ENCODE data around the gene CAVIN1.

The CAVIN1 gene

GRCh38 chr17:42436391-42436790 lies 13.3 kb upstream of the CAVIN1 start:
- Histone ChIP-seq H3K27ac (ENCODE audit: extremely low read depth, low read depth, low read length) (no peak overlapping the region), H3K4me1 (ENCODE audit: control insufficient read depth, insufficient read depth, low read length) (no peaks in the 10 kb centered on the region; the same call in 1 of the 2 replicates), H3K36me3 (ENCODE audit: control insufficient read depth in 2 of 2, insufficient read depth in 1 of 2, low read length in 2 of 2) (no peaks in the 10 kb centered on the region), H3K9me3 (ENCODE audit: control insufficient read depth, insufficient read depth, low read depth, low read length) (no peaks in the 10 kb centered on the region), H3K4me3 (ENCODE audit: low read depth, low read length) (no peak overlapping the region)
- TF ChIP-seq YY1 (tag by site-specific recombination; IDR thresholded peaks at IDR 0.05) (no peak), KLF10 (tag by site-specific recombination; IDR thresholded peaks at IDR 0.05) (no peak), ZFHX2 (tag by site-specific recombination; conservative IDR thresholded peaks at IDR 0.05) (peak; percentile 53), ZNF184 (tag by site-specific recombination; IDR thresholded peaks at IDR 0.05) (no peak), ZNF747 (tag by site-specific recombination; IDR thresholded peaks at IDR 0.05) (no peak), ZNF670 (tag by site-specific recombination; IDR thresholded peaks at IDR 0.05; ENCODE audit: low read depth) (no peak), YY2 (tag by site-specific recombination; IDR thresholded peaks at IDR 0.05) (no peak), ZNF223 (tag by site-specific recombination; IDR thresholded peaks at IDR 0.05) (no peak), ZNF510 (tag by site-specific recombination; IDR thresholded peaks at IDR 0.05; ENCODE audit: insufficient replicate concordance) (no peak), BCL6B (tag by site-specific recombination; IDR thresholded peaks at IDR 0.05) (no peak), PRDM1 (tag by site-specific recombination; IDR thresholded peaks at IDR 0.05) (peak; percentile 68), TSHZ1 (tag by site-specific recombination; IDR thresholded peaks at IDR 0.05; ENCODE audit: borderline replicate concordance) (no peak), ZBTB6 (tag by site-specific recombination; IDR thresholded peaks at IDR 0.05) (no peak), ZNF518A (tag by site-specific recombination; conservative IDR thresholded peaks at IDR 0.05; ENCODE audit: low read depth) (no peak)
- TF ChIP-seq, protein P1, sequence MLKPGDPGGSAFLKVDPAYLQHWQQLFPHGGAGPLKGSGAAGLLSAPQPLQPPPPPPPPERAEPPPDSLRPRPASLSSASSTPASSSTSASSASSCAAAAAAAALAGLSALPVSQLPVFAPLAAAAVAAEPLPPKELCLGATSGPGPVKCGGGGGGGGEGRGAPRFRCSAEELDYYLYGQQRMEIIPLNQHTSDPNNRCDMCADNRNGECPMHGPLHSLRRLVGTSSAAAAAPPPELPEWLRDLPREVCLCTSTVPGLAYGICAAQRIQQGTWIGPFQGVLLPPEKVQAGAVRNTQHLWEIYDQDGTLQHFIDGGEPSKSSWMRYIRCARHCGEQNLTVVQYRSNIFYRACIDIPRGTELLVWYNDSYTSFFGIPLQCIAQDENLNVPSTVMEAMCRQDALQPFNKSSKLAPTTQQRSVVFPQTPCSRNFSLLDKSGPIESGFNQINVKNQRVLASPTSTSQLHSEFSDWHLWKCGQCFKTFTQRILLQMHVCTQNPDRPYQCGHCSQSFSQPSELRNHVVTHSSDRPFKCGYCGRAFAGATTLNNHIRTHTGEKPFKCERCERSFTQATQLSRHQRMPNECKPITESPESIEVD (tag by site-specific recombination; IDR thresholded peaks at IDR 0.05): peak; percentile 40; the same call in 1 of the 2 replicates
- TF ChIP-seq, protein P2, sequence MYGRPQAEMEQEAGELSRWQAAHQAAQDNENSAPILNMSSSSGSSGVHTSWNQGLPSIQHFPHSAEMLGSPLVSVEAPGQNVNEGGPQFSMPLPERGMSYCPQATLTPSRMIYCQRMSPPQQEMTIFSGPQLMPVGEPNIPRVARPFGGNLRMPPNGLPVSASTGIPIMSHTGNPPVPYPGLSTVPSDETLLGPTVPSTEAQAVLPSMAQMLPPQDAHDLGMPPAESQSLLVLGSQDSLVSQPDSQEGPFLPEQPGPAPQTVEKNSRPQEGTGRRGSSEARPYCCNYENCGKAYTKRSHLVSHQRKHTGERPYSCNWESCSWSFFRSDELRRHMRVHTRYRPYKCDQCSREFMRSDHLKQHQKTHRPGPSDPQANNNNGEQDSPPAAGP (tag by site-specific recombination; IDR thresholded peaks at IDR 0.05): no peak
- TF ChIP-seq, protein P3, sequence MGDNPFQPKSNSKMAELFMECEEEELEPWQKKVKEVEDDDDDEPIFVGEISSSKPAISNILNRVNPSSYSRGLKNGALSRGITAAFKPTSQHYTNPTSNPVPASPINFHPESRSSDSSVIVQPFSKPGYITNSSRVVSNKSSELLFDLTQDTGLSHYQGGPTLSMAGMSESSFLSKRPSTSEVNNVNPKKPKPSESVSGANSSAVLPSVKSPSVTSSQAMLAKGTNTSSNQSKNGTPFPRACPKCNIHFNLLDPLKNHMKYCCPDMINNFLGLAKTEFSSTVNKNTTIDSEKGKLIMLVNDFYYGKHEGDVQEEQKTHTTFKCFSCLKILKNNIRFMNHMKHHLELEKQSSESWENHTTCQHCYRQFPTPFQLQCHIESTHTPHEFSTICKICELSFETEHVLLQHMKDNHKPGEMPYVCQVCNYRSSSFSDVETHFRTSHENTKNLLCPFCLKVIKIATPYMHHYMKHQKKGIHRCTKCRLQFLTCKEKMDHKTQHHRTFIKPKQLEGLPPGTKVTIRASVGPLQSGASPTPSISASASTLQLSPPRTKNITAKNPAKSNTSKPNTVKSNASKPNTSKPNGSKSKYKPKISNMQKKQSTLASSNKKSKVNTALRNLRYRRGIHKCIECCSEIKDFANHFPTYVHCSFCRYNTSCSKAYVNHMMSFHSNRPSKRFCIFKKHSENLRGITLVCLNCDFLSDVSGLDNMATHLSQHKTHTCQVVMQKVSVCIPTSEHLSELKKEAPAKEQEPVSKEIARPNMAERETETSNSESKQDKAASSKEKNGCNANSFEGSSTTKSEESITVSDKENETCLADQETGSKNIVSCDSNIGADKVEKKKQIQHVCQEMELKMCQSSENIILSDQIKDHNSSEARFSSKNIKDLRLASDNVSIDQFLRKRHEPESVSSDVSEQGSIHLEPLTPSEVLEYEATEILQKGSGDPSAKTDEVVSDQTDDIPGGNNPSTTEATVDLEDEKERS (tag by site-specific recombination; IDR thresholded peaks at IDR 0.05): no peak
- TF ChIP-seq, protein P4, sequence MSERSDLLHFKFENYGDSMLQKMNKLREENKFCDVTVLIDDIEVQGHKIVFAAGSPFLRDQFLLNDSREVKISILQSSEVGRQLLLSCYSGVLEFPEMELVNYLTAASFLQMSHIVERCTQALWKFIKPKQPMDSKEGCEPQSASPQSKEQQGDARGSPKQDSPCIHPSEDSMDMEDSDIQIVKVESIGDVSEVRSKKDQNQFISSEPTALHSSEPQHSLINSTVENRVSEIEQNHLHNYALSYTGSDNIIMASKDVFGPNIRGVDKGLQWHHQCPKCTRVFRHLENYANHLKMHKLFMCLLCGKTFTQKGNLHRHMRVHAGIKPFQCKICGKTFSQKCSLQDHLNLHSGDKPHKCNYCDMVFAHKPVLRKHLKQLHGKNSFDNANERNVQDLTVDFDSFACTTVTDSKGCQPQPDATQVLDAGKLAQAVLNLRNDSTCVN (tag by site-specific recombination; optimal IDR thresholded peaks at IDR 0.05): no peak
- CTCF ChIA-PET: interaction anchor here (0.6 to 1.9 kb wide), 7 partner anchors 8 to 341 kb away, joined by 3 to 4 read pairs (median 3); no protein-coding TSS in a partner anchor
- POLR2A ChIA-PET: interaction anchor here (0.6 to 3.6 kb wide), 2 partner anchors 13 to 23 kb away, joined by 4 to 25 read pairs; partner anchors contain the start of gene CAVIN1

Data from HEK293 (cell line).